Transverse colon (tissue), 4 donors: Measurements from ENCODE around the gene PDE4B. TPM values are rescaled to one million over a fixed set of nuclear protein-coding genes. Genes with fewer than 3 reads are reported as not detected.

ENCODE experiments used
- DNase-seq: peaks from one replicate; pipeline ENCODE4 v3.0.0-alpha.2; 2019
- H3K27ac ChIP-seq, 4 donors: fragments of 200-600 bp; sonication (generic); 2 replicates each; pipeline ENCODE4 v1.5.1; 2016 to 2018; ENCODE audit warnings: inconsistent platforms in 4 of 4
- H3K27me3 ChIP-seq: fragments of 200-600 bp; sonication (generic); 2 replicates; pipeline ENCODE4 v1.5.1; 2017; ENCODE audit warnings: inconsistent platforms
- H3K36me3 ChIP-seq, 4 donors: fragments of 200-600 bp; sonication (generic); 2 replicates each; pipeline ENCODE4 v1.5.1; 2017 to 2019; ENCODE audit warnings: inconsistent platforms in 4 of 4
- H3K4me1 ChIP-seq, 4 donors: fragments of 200-600 bp; sonication (generic); 2 replicates each; pipeline ENCODE4 v1.5.1; 2017 to 2020; ENCODE audit warnings: inconsistent platforms in 4 of 4
- H3K4me3 ChIP-seq, 4 donors: fragments of 200-600 bp; sonication (generic); 1 replicate in 1 of 4; 2 replicates in 3 of 4; pipeline versions ENCODE4 v1.5.1 to v1.6.1; 2017 to 2019; ENCODE audit warnings: inconsistent platforms in 4 of 4
- H3K9me3 ChIP-seq, 2 donors: fragments of 200-600 bp; sonication (generic); 2 replicates each; pipeline ENCODE4 v1.5.1; 2017 to 2019; ENCODE audit warnings: inconsistent platforms in 2 of 2
- EP300 ChIP-seq: sonication (generic); formaldehyde crosslinking; IDR thresholded peaks from one replicate; pipeline ENCODE4 v1.6.1; 2017; ENCODE audit warnings: antibody characterized with exemption, low read depth
- POLR2A ChIP-seq: fragments of 450-650 bp; IDR thresholded peaks from one replicate; pipeline ENCODE4 v1.6.1; 2016; ENCODE audit warnings: antibody characterized with exemption, mild to moderate bottlenecking, moderate library complexity
- POLR2AphosphoS5 ChIP-seq, 3 donors: sonication (generic); formaldehyde crosslinking; IDR thresholded peaks; one replicate each; pipeline ENCODE4 v1.6.1; 2016; ENCODE audit warnings: antibody characterized with exemption in 3 of 3
- WGBS, 2 donors: methylation state at CpG; one replicate each; pipeline ENCODE4 v1.1.5; 2018; ENCODE audit warnings: low coverage in 1 of 2; 5-methylcytosine and 5-hydroxymethylcytosine counted together
- in situ Hi-C, 4 donors: fragments of 200-750 bp; cut with MboI; loops; one replicate each; pipeline versions ENCODE4 v1.15.0 to v1.15.1; 2017; ENCODE audit warnings: low sequenced_read_pairs in 3 of 4, low pct_ligation_motif_present in 1 of 4, low pct_unique_long_range_greater_than_20kb in 1 of 4
- intact Hi-C: fragments of 100-400 bp; cut with DNase I; formaldehyde crosslinking; loops from one replicate; pipeline ENCODE4 v1.15.1; 2023; ENCODE audit warnings: low total_unique reads
- total RNA-seq, 4 donors: library from RNA; depleted of rRNA; stranded (reverse); fragments of >200 nt; gene quantifications; one replicate each; pipeline ENCODE4 v1.1.0, GENCODE V29; 2016
- TF ChIP-seq, protein P1 (sequence below), 5 experiments: fragments of 200-600 bp in 3 of 5; fragments of 450-650 bp in 2 of 5; sonication (generic) in 3 of 5; IDR thresholded peaks; 1 replicate in 2 of 5; 2 replicates in 3 of 5; pipeline ENCODE4 v1.5.1; 2016 to 2017; ENCODE audit warnings: antibody characterized with exemption in 5 of 5, inconsistent platforms in 3 of 5, mild to moderate bottlenecking in 2 of 5, moderate library complexity in 1 of 5

The PDE4B gene
- total RNA-seq, 4 donors from 2014 or later: 4.5 to 14.8 (median 6.5) TPM

- no peak for DNase-seq
- 81 to 83% methylated on average over 1 of the region's 1 CpG for WGBS, 2 donors
- Histone ChIP-seq H3K4me1 (no peaks in the 10 kb centered on the region), H3K27me3 (no peaks in the 10 kb centered on the region), H3K4me3 (no peak overlapping the region), H3K27ac (no peak overlapping the region), H3K9me3 (no peaks in the 10 kb centered on the region), H3K36me3 (no peaks in the 10 kb centered on the region)
- in situ Hi-C loops (no loop called here), intact Hi-C loops (no loop called here)
- no peak for TF ChIP-seq POLR2A
- TF ChIP-seq, protein P1, sequence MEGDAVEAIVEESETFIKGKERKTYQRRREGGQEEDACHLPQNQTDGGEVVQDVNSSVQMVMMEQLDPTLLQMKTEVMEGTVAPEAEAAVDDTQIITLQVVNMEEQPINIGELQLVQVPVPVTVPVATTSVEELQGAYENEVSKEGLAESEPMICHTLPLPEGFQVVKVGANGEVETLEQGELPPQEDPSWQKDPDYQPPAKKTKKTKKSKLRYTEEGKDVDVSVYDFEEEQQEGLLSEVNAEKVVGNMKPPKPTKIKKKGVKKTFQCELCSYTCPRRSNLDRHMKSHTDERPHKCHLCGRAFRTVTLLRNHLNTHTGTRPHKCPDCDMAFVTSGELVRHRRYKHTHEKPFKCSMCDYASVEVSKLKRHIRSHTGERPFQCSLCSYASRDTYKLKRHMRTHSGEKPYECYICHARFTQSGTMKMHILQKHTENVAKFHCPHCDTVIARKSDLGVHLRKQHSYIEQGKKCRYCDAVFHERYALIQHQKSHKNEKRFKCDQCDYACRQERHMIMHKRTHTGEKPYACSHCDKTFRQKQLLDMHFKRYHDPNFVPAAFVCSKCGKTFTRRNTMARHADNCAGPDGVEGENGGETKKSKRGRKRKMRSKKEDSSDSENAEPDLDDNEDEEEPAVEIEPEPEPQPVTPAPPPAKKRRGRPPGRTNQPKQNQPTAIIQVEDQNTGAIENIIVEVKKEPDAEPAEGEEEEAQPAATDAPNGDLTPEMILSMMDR (IDR thresholded peaks at IDR 0.05): no peak
- TF ChIP-seq EP300: no peak
- no peak for TF ChIP-seq POLR2AphosphoS5 (IDR thresholded peaks at IDR 0.05)
Observed at GRCh38 chr1:65820983-65821382, 28.3 kb downstream of the PDE4B start.

DNA sequence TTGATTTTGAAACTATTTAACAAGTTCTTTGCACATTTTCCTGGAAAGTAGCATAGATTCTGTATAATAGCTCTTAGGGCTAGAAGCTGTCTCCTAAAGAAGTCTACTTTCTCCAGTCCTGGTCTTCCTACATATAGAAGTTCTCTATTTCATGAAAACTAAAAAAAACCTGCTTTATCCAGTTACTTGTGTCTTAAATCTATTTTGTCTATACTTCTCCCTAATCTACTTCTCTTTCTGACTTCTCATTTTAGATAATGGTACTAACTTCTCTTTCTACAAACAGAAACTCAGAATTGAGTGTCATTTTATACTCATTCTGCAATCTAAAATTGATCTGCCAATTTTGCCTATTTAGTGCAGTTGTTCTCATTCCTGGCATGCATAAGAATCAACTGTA, 28.7 kb downstream of the PDE4B start:
- H3K27me3 ChIP-seq: no peaks in the 10 kb centered on the region
- in situ Hi-C loops: no loop called here
- H3K4me3 ChIP-seq: no peak overlapping the region
- H3K36me3 ChIP-seq: no peaks in the 10 kb centered on the region
- H3K4me1 ChIP-seq: no peaks in the 10 kb centered on the region
- no peak overlapping the region for H3K27ac ChIP-seq
- TF ChIP-seq EP300: no peak
- H3K9me3 ChIP-seq: no peaks in the 10 kb centered on the region
- intact Hi-C loops: no loop called here
- no peak for DNase-seq

DNA sequence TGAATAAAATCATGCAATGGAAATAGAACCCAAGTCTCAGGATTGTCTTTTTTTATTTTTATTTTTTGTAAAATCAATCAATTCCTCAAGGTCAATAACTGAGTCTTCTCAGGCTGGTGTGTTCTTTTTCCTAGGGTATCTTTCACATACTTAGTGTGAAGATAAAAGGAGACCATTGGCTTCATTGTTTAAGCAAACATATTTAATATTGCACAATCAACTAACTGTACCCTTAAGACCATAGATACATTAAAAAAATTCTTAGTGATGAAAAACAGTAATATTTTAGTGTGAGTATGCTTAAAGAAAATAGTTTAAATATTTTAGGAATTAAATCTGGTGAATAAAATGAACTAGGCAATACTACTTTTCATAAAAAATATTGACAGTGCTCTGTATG, 31.4 kb downstream of the PDE4B start:
- no peak for DNase-seq
- no peak overlapping the region for H3K4me3 ChIP-seq
- TF ChIP-seq POLR2AphosphoS5 (IDR thresholded peaks at IDR 0.05): no peak
- no peak for TF ChIP-seq POLR2A
- TF ChIP-seq EP300: no peak
- TF ChIP-seq, protein P1 (IDR thresholded peaks at IDR 0.05): no peak
- H3K4me1 ChIP-seq: no peaks in the 10 kb centered on the region
- H3K36me3 ChIP-seq: no peaks in the 10 kb centered on the region
- in situ Hi-C loops: no loop called here
- no peaks in the 10 kb centered on the region for H3K27me3 ChIP-seq
- H3K9me3 ChIP-seq: no peaks in the 10 kb centered on the region
- intact Hi-C loops: no loop called here
- no peak overlapping the region for H3K27ac ChIP-seq

- Histone ChIP-seq H3K4me1 (no peaks in the 10 kb centered on the region), H3K27me3 (no peaks in the 10 kb centered on the region), H3K4me3 (no peak overlapping the region), H3K9me3 (no peaks in the 10 kb centered on the region), H3K36me3 (no peaks in the 10 kb centered on the region), H3K27ac (no peak overlapping the region)
- DNase-seq: no peak
- intact Hi-C loops (no loop called here), in situ Hi-C loops (no loop called here)
- TF ChIP-seq POLR2A (no peak), POLR2AphosphoS5 (IDR thresholded peaks at IDR 0.05) (no peak), EP300 (no peak)
- TF ChIP-seq, protein P1 (IDR thresholded peaks at IDR 0.05): no peak
- 73 to 100% methylated on average over 1 of the region's 1 CpG for WGBS, 2 donors
Observed at GRCh38 chr1:65825741-65826140, 33.0 kb downstream of the PDE4B start.

- Histone ChIP-seq H3K36me3 (no peaks in the 10 kb centered on the region), H3K27ac (no peak overlapping the region), H3K4me1 (no peaks in the 10 kb centered on the region), H3K9me3 (no peaks in the 10 kb centered on the region), H3K27me3 (no peaks in the 10 kb centered on the region), H3K4me3 (no peak overlapping the region)
- no peak for DNase-seq
- in situ Hi-C loops (no loop called here), intact Hi-C loops (no loop called here)
- TF ChIP-seq POLR2A: no peak
- TF ChIP-seq, protein P1 (IDR thresholded peaks at IDR 0.05): no peak
- no peak for TF ChIP-seq POLR2AphosphoS5 (IDR thresholded peaks at IDR 0.05)
- no peak for TF ChIP-seq EP300
- WGBS, 2 donors: 92 to 100% methylated on average over 3 of the region's 3 CpGs
Observed at GRCh38 chr1:65826782-65827181, 34.1 kb downstream of the PDE4B start.
